Neural cell (in vitro differentiated cells): ENCODE measurements around the gene FAM240A. TPM values are rescaled to one million over a fixed set of nuclear protein-coding genes. Genes with fewer than 3 reads are reported as not detected.

ENCODE experiments used
- H2AFZ ChIP-seq: fragments of 200-600, 300-800 bp; sonication (generic), shearing (Covaris generic); 2 replicates; pipeline ENCODE4 v1.6.0; 2014; ENCODE audit warnings: low read depth, mild to moderate bottlenecking, antibody characterized with exemption, low read length, moderate library complexity
- H3F3A ChIP-seq: fragments of 200-600 bp; shearing (Covaris generic); 2 replicates; pipeline ENCODE4 v1.6.1; 2016; ENCODE audit warnings: mild to moderate bottlenecking, moderate library complexity, mixed read lengths, antibody characterized with exemption, low read length; ENCODE audit not compliant: insufficient read depth, poor library complexity, severe bottlenecking
- H3K27ac ChIP-seq: fragments of 200-600, 300-800 bp; sonication (generic), shearing (Covaris generic); 2 replicates; pipeline ENCODE4 v1.5.1; 2014; ENCODE audit warnings: mild to moderate bottlenecking, low read length, moderate library complexity
- H3K27me3 ChIP-seq: fragments of 300-800, 200-600 bp; sonication (generic), shearing (Covaris generic); 2 replicates; pipeline ENCODE4 v1.6.0; 2014; ENCODE audit warnings: mild to moderate bottlenecking, low read depth, low read length, moderate library complexity; ENCODE audit not compliant: insufficient read depth
- H3K36me3 ChIP-seq: fragments of 300-800, 200-600 bp; sonication (generic), shearing (Covaris generic); 2 replicates; pipeline ENCODE4 v1.5.1; 2014; ENCODE audit warnings: mild to moderate bottlenecking, antibody characterized with exemption, low read length, moderate library complexity; ENCODE audit not compliant: insufficient read depth
- H3K4me2 ChIP-seq: fragments of 300-800, 200-600 bp; sonication (generic), shearing (Covaris generic); 2 replicates; pipeline ENCODE4 v1.6.0; 2014; ENCODE audit warnings: mild to moderate bottlenecking, low read length
- H3K4me3 ChIP-seq: fragments of 300-800, 200-600 bp; sonication (generic), shearing (Covaris generic); 2 replicates; pipeline ENCODE4 v1.5.1; 2014; ENCODE audit warnings: mild to moderate bottlenecking, low read length, moderate library complexity
- H3K79me2 ChIP-seq: fragments of 200-600 bp; shearing (Covaris generic); replicated peaks from 2 replicates; pipeline ENCODE4 v1.6.0; 2014; ENCODE audit warnings: mild to moderate bottlenecking, low read length, moderate library complexity; ENCODE audit not compliant: insufficient read depth
- H3K9ac ChIP-seq: fragments of 300-800, 200-600 bp; sonication (generic), shearing (Covaris generic); 2 replicates; pipeline ENCODE4 v1.6.1; 2016; ENCODE audit warnings: mild to moderate bottlenecking, low read length, mixed read lengths
- H3K9me2 ChIP-seq: fragments of 200-600 bp; shearing (Covaris generic); 2 replicates; pipeline ENCODE4 v1.6.1; 2016; ENCODE audit warnings: mild to moderate bottlenecking, low read length, mixed read lengths; ENCODE audit not compliant: insufficient read depth
- H3K9me3 ChIP-seq: fragments of 200-600, 300-800 bp; sonication (generic), shearing (Covaris generic); 2 replicates; pipeline ENCODE4 v1.6.1; 2016; ENCODE audit warnings: mild to moderate bottlenecking, mixed run types, low read length, moderate library complexity, mixed read lengths
- H4K20me1 ChIP-seq: fragments of 200-600 bp; shearing (Covaris generic); 2 replicates; pipeline ENCODE4 v1.6.1; 2016; ENCODE audit warnings: mild to moderate bottlenecking, mixed run types; ENCODE audit not compliant: insufficient read depth
- EP300 ChIP-seq: fragments of 450-650 bp; conservative IDR thresholded peaks from 2 replicates; pipeline ENCODE4 v1.6.1; 2014; ENCODE audit warnings: antibody characterized with exemption, mild to moderate bottlenecking, moderate library complexity; ENCODE audit not compliant: poor library complexity, severe bottlenecking
- EZH2 ChIP-seq: fragments of 200-600, 300-800 bp; shearing (Covaris generic), sonication (generic); IDR thresholded peaks from 2 replicates; pipeline ENCODE4 v1.6.1; 2014; ENCODE audit warnings: antibody characterized with exemption, low read length, borderline replicate concordance, mild to moderate bottlenecking; ENCODE audit not compliant: insufficient read depth, poor library complexity, severe bottlenecking
- MXI1 ChIP-seq: fragments of 450-650 bp; conservative IDR thresholded peaks from 2 replicates; pipeline ENCODE4 v1.6.1; 2014; ENCODE audit warnings: antibody characterized with exemption, mild to moderate bottlenecking; ENCODE audit not compliant: poor library complexity, severe bottlenecking
- POLR2AphosphoS5 ChIP-seq: IDR thresholded peaks from 2 replicates; pipeline ENCODE4 v1.6.1; 2012
- RAD21 ChIP-seq: fragments of 450-650 bp; conservative IDR thresholded peaks from 2 replicates; pipeline ENCODE4 v1.6.1; 2014; ENCODE audit warnings: antibody characterized with exemption, mild to moderate bottlenecking, moderate library complexity
- SMC3 ChIP-seq: fragments of 450-650 bp; conservative IDR thresholded peaks from 2 replicates; pipeline ENCODE4 v1.6.1; 2014; ENCODE audit warnings: antibody characterized with exemption, mild to moderate bottlenecking, moderate library complexity; ENCODE audit not compliant: poor library complexity
- TAF1 ChIP-seq: IDR thresholded peaks from 2 replicates; pipeline ENCODE4 v1.6.1; 2012; ENCODE audit warnings: low read depth
- polyA plus RNA-seq: library from polyadenylated mRNA; depleted of rRNA; stranded (reverse); fragments of >200 nt; gene quantifications from 2 replicates; pipeline ENCODE4 v1.2.3, GENCODE V29; 2014
- TF ChIP-seq, protein P1 (sequence below): fragments of 450-650 bp; IDR thresholded peaks from 2 replicates; pipeline ENCODE4 v1.5.1; 2014; ENCODE audit warnings: antibody characterized with exemption, mild to moderate bottlenecking, moderate library complexity; ENCODE audit not compliant: poor library complexity, severe bottlenecking
- TF ChIP-seq, protein P2 (sequence below): IDR thresholded peaks from 2 replicates; pipeline ENCODE4 v1.6.1; 2012; ENCODE audit warnings: borderline replicate concordance

Gene FAM240A
- polyA plus RNA-seq, 1 donor from 2014 or later, result not detected

DNA sequence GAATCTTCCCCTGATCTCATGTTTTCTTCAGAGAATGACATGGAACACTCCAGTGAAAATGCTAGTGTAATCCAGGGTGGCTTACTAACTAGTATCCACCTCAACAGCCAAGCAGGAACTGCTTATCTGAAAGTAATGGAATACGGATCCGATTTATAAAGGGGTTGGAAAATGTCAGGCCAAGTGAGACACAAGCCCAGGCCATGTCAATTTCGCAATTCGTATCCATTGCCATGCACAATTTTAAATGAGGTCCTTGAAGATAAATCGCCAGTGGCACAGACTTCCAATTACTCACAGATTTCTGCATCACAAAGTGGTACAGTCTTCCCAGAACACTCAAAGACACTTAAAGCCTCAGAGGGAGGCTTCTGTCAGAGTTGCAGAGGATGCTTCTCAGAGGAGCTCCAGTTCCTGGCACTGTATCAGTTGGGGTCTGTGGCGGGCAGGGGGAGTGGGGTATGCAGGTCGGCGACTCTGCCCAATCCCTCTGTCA, 16.5 kb upstream of the FAM240A start:
- Histone ChIP-seq H2AFZ (no peak overlapping the region), H4K20me1 (no peaks in the 10 kb centered on the region), H3K4me2 (no peak overlapping the region), H3K79me2 (no peaks in the 10 kb centered on the region), H3K9me2 (no peaks in the 10 kb centered on the region), H3F3A (no peaks in the 10 kb centered on the region), H3K27ac (no peak overlapping the region), H3K9me3 (no peaks in the 10 kb centered on the region), H3K4me3 (no peak overlapping the region), H3K27me3 (no peaks in the 10 kb centered on the region), H3K36me3 (no peaks in the 10 kb centered on the region), H3K9ac (no peak overlapping the region)
- TF ChIP-seq TAF1 (no peak), RAD21 (no peak), SMC3 (no peak), EP300 (no peak), POLR2AphosphoS5 (no peak), MXI1 (no peak), EZH2 (no peak)
- TF ChIP-seq, protein P1, sequence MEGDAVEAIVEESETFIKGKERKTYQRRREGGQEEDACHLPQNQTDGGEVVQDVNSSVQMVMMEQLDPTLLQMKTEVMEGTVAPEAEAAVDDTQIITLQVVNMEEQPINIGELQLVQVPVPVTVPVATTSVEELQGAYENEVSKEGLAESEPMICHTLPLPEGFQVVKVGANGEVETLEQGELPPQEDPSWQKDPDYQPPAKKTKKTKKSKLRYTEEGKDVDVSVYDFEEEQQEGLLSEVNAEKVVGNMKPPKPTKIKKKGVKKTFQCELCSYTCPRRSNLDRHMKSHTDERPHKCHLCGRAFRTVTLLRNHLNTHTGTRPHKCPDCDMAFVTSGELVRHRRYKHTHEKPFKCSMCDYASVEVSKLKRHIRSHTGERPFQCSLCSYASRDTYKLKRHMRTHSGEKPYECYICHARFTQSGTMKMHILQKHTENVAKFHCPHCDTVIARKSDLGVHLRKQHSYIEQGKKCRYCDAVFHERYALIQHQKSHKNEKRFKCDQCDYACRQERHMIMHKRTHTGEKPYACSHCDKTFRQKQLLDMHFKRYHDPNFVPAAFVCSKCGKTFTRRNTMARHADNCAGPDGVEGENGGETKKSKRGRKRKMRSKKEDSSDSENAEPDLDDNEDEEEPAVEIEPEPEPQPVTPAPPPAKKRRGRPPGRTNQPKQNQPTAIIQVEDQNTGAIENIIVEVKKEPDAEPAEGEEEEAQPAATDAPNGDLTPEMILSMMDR, result no peak

DNA sequence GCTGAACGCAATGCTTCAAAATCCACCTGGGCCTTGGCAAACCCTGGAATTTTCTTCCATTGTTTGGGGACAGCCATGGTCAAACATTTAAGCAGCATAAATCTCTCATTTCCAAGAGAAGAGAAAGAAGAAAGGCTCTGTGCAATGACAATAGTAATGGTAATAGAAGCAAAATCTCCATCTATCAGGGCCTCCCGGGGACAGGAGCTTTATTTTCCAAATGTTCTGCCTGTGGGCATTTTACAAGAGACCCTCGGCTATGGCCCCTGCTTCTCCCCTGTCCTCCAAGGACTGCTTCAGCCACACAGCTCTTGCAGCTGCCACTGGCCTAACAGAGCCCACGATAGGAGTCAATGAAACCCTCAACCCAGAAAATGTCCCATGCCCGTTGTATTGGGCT, 12.7 kb upstream of the FAM240A start:
- Histone ChIP-seq H3K36me3 (no peaks in the 10 kb centered on the region), H3K79me2 (no peaks in the 10 kb centered on the region), H2AFZ (no peak overlapping the region), H3K4me2 (no peak overlapping the region), H3K9me3 (no peaks in the 10 kb centered on the region), H4K20me1 (no peaks in the 10 kb centered on the region), H3F3A (no peaks in the 10 kb centered on the region), H3K27me3 (no peaks in the 10 kb centered on the region), H3K27ac (no peak overlapping the region), H3K9ac (no peak overlapping the region), H3K4me3 (no peak overlapping the region), H3K9me2 (no peaks in the 10 kb centered on the region)
- TF ChIP-seq, protein P1, result no peak
- no peak for TF ChIP-seq EZH2
- TF ChIP-seq POLR2AphosphoS5, result no peak
- TF ChIP-seq, protein P2, sequence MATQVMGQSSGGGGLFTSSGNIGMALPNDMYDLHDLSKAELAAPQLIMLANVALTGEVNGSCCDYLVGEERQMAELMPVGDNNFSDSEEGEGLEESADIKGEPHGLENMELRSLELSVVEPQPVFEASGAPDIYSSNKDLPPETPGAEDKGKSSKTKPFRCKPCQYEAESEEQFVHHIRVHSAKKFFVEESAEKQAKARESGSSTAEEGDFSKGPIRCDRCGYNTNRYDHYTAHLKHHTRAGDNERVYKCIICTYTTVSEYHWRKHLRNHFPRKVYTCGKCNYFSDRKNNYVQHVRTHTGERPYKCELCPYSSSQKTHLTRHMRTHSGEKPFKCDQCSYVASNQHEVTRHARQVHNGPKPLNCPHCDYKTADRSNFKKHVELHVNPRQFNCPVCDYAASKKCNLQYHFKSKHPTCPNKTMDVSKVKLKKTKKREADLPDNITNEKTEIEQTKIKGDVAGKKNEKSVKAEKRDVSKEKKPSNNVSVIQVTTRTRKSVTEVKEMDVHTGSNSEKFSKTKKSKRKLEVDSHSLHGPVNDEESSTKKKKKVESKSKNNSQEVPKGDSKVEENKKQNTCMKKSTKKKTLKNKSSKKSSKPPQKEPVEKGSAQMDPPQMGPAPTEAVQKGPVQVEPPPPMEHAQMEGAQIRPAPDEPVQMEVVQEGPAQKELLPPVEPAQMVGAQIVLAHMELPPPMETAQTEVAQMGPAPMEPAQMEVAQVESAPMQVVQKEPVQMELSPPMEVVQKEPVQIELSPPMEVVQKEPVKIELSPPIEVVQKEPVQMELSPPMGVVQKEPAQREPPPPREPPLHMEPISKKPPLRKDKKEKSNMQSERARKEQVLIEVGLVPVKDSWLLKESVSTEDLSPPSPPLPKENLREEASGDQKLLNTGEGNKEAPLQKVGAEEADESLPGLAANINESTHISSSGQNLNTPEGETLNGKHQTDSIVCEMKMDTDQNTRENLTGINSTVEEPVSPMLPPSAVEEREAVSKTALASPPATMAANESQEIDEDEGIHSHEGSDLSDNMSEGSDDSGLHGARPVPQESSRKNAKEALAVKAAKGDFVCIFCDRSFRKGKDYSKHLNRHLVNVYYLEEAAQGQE, result no peak
- no peak for TF ChIP-seq MXI1
- no peak for TF ChIP-seq SMC3
- no peak for TF ChIP-seq TAF1
- no peak for TF ChIP-seq RAD21
- TF ChIP-seq EP300, result no peak
